GM21786 (cell line): ENCODE data around the gene C17orf107.

Experiments
- ATAC-seq: cut with Tn5 transposase; IDR thresholded peaks from one replicate; pipeline ENCODE4 v1.9.1; 2021; ENCODE audit not compliant: unreplicated experiment

The C17orf107 gene

GRCh38 chr17:4948166-4948930 lies 49.0 kb downstream of the C17orf107 start, which contains the start of gene PFN1:
TSS of gene PFN1 (minus strand) at chr17:4948530. CDS start at chr17:4948394, 136 bp downstream.
- no peak for ATAC-seq

- ATAC-seq, result no peak
These were observed 49.6 kb downstream of the C17orf107 start for GRCh38 chr17:4948931-4949320.

- ATAC-seq, result no peak
These were observed 50.2 kb downstream of the C17orf107 start for GRCh38 chr17:4949321-4950074.

GRCh38 chr17:4950075-4950745 lies 50.9 kb downstream of the C17orf107 start:
- no peak for ATAC-seq

GRCh38 chr17:4950746-4951204 lies 51.4 kb downstream of the C17orf107 start, which contains the start of gene ENO3:
TSS of gene ENO3 (plus strand) at chr17:4951119. CDS start at chr17:4951830, 711 bp downstream.
- no peak for ATAC-seq

GRCh38 chr17:4951486-4951885 lies 52.1 kb downstream of the C17orf107 start:
- no peak for ATAC-seq
